Muscle layer of colon (tissue), 2 donors: ENCODE measurements around the gene ADAMTS13.

Experiments used
- H3K27ac ChIP-seq: one replicate; pipeline ENCODE4 v1.7.0; 2013; ENCODE audit warnings: low read depth, mild to moderate bottlenecking, low read length, moderate library complexity
- H3K27me3 ChIP-seq, 2 donors: one replicate each; pipeline ENCODE4 v1.7.0; 2013; ENCODE audit warnings: low read length in 2 of 2, mild to moderate bottlenecking in 2 of 2; ENCODE audit not compliant: insufficient read depth in 2 of 2, control insufficient read depth in 1 of 2
- H3K36me3 ChIP-seq: one replicate; pipeline ENCODE4 v1.7.0; 2013; ENCODE audit warnings: mild to moderate bottlenecking, low read length; ENCODE audit not compliant: insufficient read depth
- H3K4me1 ChIP-seq: one replicate; pipeline ENCODE4 v1.7.0; 2013; ENCODE audit warnings: mild to moderate bottlenecking, low read length; ENCODE audit not compliant: insufficient read depth
- H3K4me3 ChIP-seq, 2 donors: one replicate each; pipeline ENCODE4 v1.7.0; 2013; ENCODE audit warnings: low read length in 2 of 2, low read depth in 1 of 2, mild to moderate bottlenecking in 1 of 2, moderate library complexity in 1 of 2
- H3K9ac ChIP-seq: one replicate; pipeline ENCODE4 v1.7.0; 2013; ENCODE audit warnings: low read length
- H3K9me3 ChIP-seq: one replicate; pipeline ENCODE4 v1.7.0; 2013; ENCODE audit warnings: mild to moderate bottlenecking, low read length
- donor health status: abdominal sarcoma.
- donor health status: Adenocarcinoma of cecum.

Gene ADAMTS13

GRCh38 chr9:133495327-133496293 lies 73.4 kb downstream of the ADAMTS13 start:
- no peaks in the 10 kb centered on the region for H3K27me3 ChIP-seq
- H3K4me1 ChIP-seq, result no peaks in the 10 kb centered on the region
- no peak overlapping the region for H3K4me3 ChIP-seq
- H3K27ac ChIP-seq, result no peak overlapping the region
- no peaks in the 10 kb centered on the region for H3K36me3 ChIP-seq
- H3K9ac ChIP-seq, result no peak overlapping the region
- H3K9me3 ChIP-seq, result no peaks in the 10 kb centered on the region

GRCh38 chr9:133496861-133497842 lies 75.0 kb downstream of the ADAMTS13 start:
- no peaks in the 10 kb centered on the region for H3K4me1 ChIP-seq
- no peak overlapping the region for H3K9ac ChIP-seq
- H3K27me3 ChIP-seq, result no peaks in the 10 kb centered on the region
- H3K27ac ChIP-seq, result no peak overlapping the region
- no peaks in the 10 kb centered on the region for H3K36me3 ChIP-seq
- no peak overlapping the region for H3K4me3 ChIP-seq
- H3K9me3 ChIP-seq, result peaks cover 5% of the 10 kb centered on the region

- Histone ChIP-seq H3K4me1 (no peaks in the 10 kb centered on the region), H3K27me3 (no peaks in the 10 kb centered on the region), H3K9ac (no peak overlapping the region), H3K27ac (no peak overlapping the region), H3K36me3 (no peaks in the 10 kb centered on the region), H3K9me3 (peaks cover 5% of the 10 kb centered on the region), H3K4me3 (no peak overlapping the region)
These were observed 77.1 kb downstream of the ADAMTS13 start for GRCh38 chr9:133499132-133499891.

- no peak overlapping the region for H3K27ac ChIP-seq
- no peaks in the 10 kb centered on the region for H3K36me3 ChIP-seq
- H3K4me1 ChIP-seq, result no peaks in the 10 kb centered on the region
- no peak overlapping the region for H3K4me3 ChIP-seq
- H3K9ac ChIP-seq, result no peak overlapping the region
- no peaks in the 10 kb centered on the region for H3K27me3 ChIP-seq
- peaks cover 5% of the 10 kb centered on the region for H3K9me3 ChIP-seq
These were observed 77.7 kb downstream of the ADAMTS13 start for GRCh38 chr9:133499892-133500270.

GRCh38 chr9:133502112-133502511 lies 79.9 kb downstream of the ADAMTS13 start:
- peaks cover 5% of the 10 kb centered on the region for H3K9me3 ChIP-seq
- no peak overlapping the region for H3K9ac ChIP-seq
- H3K27me3 ChIP-seq, result no peaks in the 10 kb centered on the region
- H3K27ac ChIP-seq, result no peak overlapping the region
- no peak overlapping the region for H3K4me3 ChIP-seq
- H3K4me1 ChIP-seq, result peaks cover 6% of the 10 kb centered on the region
- H3K36me3 ChIP-seq, result no peaks in the 10 kb centered on the region

- Histone ChIP-seq H3K9ac (no peak overlapping the region), H3K9me3 (peaks cover 5% of the 10 kb centered on the region), H3K4me3 (no peak overlapping the region), H3K4me1 (peaks cover 16% of the 10 kb centered on the region), H3K27me3 (no peaks in the 10 kb centered on the region), H3K27ac (no peak overlapping the region), H3K36me3 (no peaks in the 10 kb centered on the region)
These were observed 83.1 kb downstream of the ADAMTS13 start for GRCh38 chr9:133505186-133505830.

- Histone ChIP-seq H3K27ac (no peak overlapping the region), H3K9ac (no peak overlapping the region), H3K9me3 (peaks cover 5% of the 10 kb centered on the region), H3K27me3 (no peaks in the 10 kb centered on the region), H3K4me1 (peaks cover 16% of the 10 kb centered on the region), H3K36me3 (no peaks in the 10 kb centered on the region), H3K4me3 (no peak overlapping the region)
These were observed 83.9 kb downstream of the ADAMTS13 start for GRCh38 chr9:133505901-133506652.

- H3K4me3 ChIP-seq, result no peak overlapping the region
These were observed 84.5 kb downstream of the ADAMTS13 start for GRCh38 chr9:133506653-133507038.

GRCh38 chr9:133507246-133507965 lies 85.2 kb downstream of the ADAMTS13 start:
- Histone ChIP-seq H3K27me3 (no peaks in the 10 kb centered on the region), H3K4me3 (no peak overlapping the region), H3K27ac (no peak overlapping the region), H3K36me3 (no peaks in the 10 kb centered on the region), H3K9me3 (no peaks in the 10 kb centered on the region), H3K9ac (no peak overlapping the region), H3K4me1 (peaks cover 16% of the 10 kb centered on the region)

More at GRCh38 chr9:133506653-133507038, 84.5 kb downstream of the ADAMTS13 start:
- H3K4me1 ChIP-seq, result peaks cover 16% of the 10 kb centered on the region
- H3K27ac ChIP-seq, result no peak overlapping the region
- no peaks in the 10 kb centered on the region for H3K36me3 ChIP-seq
- H3K27me3 ChIP-seq, result no peaks in the 10 kb centered on the region
- H3K9ac ChIP-seq, result no peak overlapping the region
- peaks cover 3% of the 10 kb centered on the region for H3K9me3 ChIP-seq

GRCh38 chr9:133508046-133508445 lies 85.9 kb downstream of the ADAMTS13 start:
- Histone ChIP-seq H3K27me3 (no peaks in the 10 kb centered on the region), H3K9me3 (no peaks in the 10 kb centered on the region), H3K36me3 (no peaks in the 10 kb centered on the region), H3K9ac (no peak overlapping the region), H3K4me3 (no peak overlapping the region), H3K4me1 (peaks cover 16% of the 10 kb centered on the region), H3K27ac (no peak overlapping the region)
